SK-N-DZ (cell line): ENCODE data around the gene NOP10. TPM values are rescaled to one million over a fixed set of nuclear protein-coding genes. Genes with fewer than 3 reads are reported as not detected.
A peak's percentile ranks its signal among the peaks of the same experiment; 100 is the strongest.
"Not testable (repeated sequence)": the region's sequence is repeated elsewhere in the genome, so short reads cannot be mapped to it uniquely, and the experiment has no call there.

ENCODE experiments used
- DNase-seq: peaks from one replicate; pipeline ENCODE4 v3.0.0-alpha.2; 2015; ENCODE audit warnings: low spot score
- polyA plus RNA-seq, 2 experiments: library from polyadenylated mRNA; depleted of rRNA; stranded (reverse); fragments of >200 nt; gene quantifications; 2 replicates each; pipeline ENCODE4 v1.2.3, GENCODE V29; 2014

Gene NOP10
- 215 and 240 TPM in 2 replicates for polyA plus RNA-seq (2014; cell fraction: cytosol; rRNA removed)
- polyA plus RNA-seq (2014; cell fraction: nucleus; rRNA removed): 185 and 209 TPM in 2 replicates

- DNase-seq: peak; percentile 90
Measured at GRCh38 chr15:34342737-34343575, at the start of gene NOP10, which contains the start of gene NUTM1. Gene NOP10, minus strand, starts transcription at chr15:34343136. Its CDS starts 63 bp downstream, at chr15:34343073. Gene NUTM1, plus strand, starts transcription at chr15:34343315. Its CDS starts 382 bp downstream, at chr15:34343697.

- not testable (repeated sequence) for DNase-seq
Measured at GRCh38 chr15:34389594-34390086, 46.7 kb upstream of the NOP10 start.

GRCh38 chr15:34381829-34382521 is 39.0 kb upstream of the NOP10 start:
- DNase-seq: not testable (repeated sequence)

- not testable (repeated sequence) for DNase-seq
Measured at GRCh38 chr15:34380491-34380890, 37.6 kb upstream of the NOP10 start.

- no peak for DNase-seq
Measured at GRCh38 chr15:34376856-34377255, 33.9 kb upstream of the NOP10 start.

GRCh38 chr15:34375541-34375940 is 32.6 kb upstream of the NOP10 start:
- not testable (repeated sequence) for DNase-seq

GRCh38 chr15:34374816-34375215 is 31.9 kb upstream of the NOP10 start:
- no peak for DNase-seq

- DNase-seq: no peak
Measured at GRCh38 chr15:34373951-34374350, 31.0 kb upstream of the NOP10 start.

GRCh38 chr15:34370643-34371042 is 27.7 kb upstream of the NOP10 start:
- no peak for DNase-seq

- DNase-seq: no peak
Measured at GRCh38 chr15:34370129-34370528, 27.2 kb upstream of the NOP10 start.

GRCh38 chr15:34367101-34368081 is 24.5 kb upstream of the NOP10 start, which contains the start of gene LPCAT4:
Gene LPCAT4, minus strand, starts transcription at chr15:34367196. Its CDS starts 96 bp downstream, at chr15:34367100.
- peak; percentile 90 for DNase-seq

- DNase-seq: peak; percentile 82
Measured at GRCh38 chr15:34366271-34367065, 23.5 kb upstream of the NOP10 start.

- no peak for DNase-seq
Measured at GRCh38 chr15:34365836-34366235, 22.9 kb upstream of the NOP10 start.

- DNase-seq: no peak
Measured at GRCh38 chr15:34365091-34365825, 22.3 kb upstream of the NOP10 start.

GRCh38 chr15:34364041-34364440 is 21.1 kb upstream of the NOP10 start:
- DNase-seq: no peak

- DNase-seq: no peak
Measured at GRCh38 chr15:34362047-34362773, 19.3 kb upstream of the NOP10 start.

- no peak for DNase-seq
Measured at GRCh38 chr15:34361278-34361677, 18.3 kb upstream of the NOP10 start.

GRCh38 chr15:34360298-34360697 is 17.4 kb upstream of the NOP10 start:
- no peak for DNase-seq

- DNase-seq: no peak
Measured at GRCh38 chr15:34359416-34359815, 16.5 kb upstream of the NOP10 start.
